Posterior vena cava (tissue), 2 donors: ENCODE results near the gene CARM1. TPM values are rescaled to one million over a fixed set of nuclear protein-coding genes. Genes with fewer than 3 reads are reported as not detected.
"Not testable (repeated sequence)": the region's sequence is repeated elsewhere in the genome, so short reads cannot be mapped to it uniquely, and the experiment has no call there.

Experiments used
- DNase-seq: peaks from one replicate; pipeline ENCODE4 v3.0.0-alpha.2; 2020; ENCODE audit warnings: low spot score
- intact Hi-C, 2 donors: fragments of 100-400 bp; cut with DNase I; formaldehyde crosslinking; loops; one replicate each; pipeline versions ENCODE4 v1.14.1 to v1.14.2; 2022 to 2023
- long read RNA-seq, 2 donors: library from polyadenylated mRNA; unstranded; transcript quantifications; one replicate each; pipeline ENCODE4 v2.0.0, GENCODE V29; 2020 to 2021
- total RNA-seq, 2 donors: library from RNA; stranded (reverse); fragmentation: NEBNext Ultra II Directional; extraction: Animal tissue kit (Norgen Biotek cat#: 25700); gene quantifications; one replicate each; pipeline ENCODE4 v1.2.1, GENCODE V29; 2021
- donor health status: DM: yes; HTN: yes; CAD: no.
- donor health status: DM: yes; HTN: yes; CAD: no.

Gene CARM1
- total RNA-seq = 10 to 100 TPM; 35.1 to 42.1 TPM
- long read RNA-seq, donor 1, transcript CARM1-202 (15 exons, 2,722 nt) = major isoform, 11 of 23 reads
- long read RNA-seq, donor 1, partial matches to known transcripts = 4 of 23 reads
- long read RNA-seq, donor 1, other reads (novel, unspliced or antisense) = 6 of 23 reads
- long read RNA-seq, donor 2, partial matches to known transcripts = 3 of 6 reads
- long read RNA-seq, donor 2, other reads (novel, unspliced or antisense) = 3 of 6 reads

DNA sequence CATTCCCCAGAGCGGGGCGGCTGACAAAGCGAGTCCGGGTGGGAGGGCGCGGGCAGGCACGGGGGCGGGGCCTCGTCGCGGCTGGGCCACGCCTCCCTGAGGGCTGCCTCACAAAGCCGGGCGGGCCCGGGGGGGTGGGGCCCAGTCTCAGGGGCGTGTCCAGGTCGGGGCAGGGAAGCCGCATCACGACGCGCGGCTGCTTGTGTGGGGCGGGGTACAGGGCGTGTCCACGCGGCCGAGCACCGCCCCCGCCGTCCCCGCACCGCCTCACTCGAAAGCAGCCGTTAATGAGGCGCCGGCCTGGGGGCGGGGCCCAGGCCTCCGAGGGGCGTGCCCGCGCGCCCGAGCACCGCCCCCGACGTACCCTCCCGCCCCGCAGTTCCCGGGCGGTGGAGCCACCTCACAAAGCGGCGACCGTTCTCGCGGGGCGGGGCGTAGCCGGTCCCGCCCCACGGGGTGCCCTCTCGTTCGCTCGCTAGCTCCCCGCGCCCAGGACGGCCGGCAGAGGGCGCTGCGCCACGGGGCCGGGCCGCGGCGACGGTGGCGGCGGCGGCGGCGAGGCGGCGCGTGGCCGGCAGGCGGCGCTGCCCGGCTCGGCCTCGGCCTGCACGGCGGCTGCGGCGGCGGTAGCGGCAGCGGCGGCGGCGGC is at the start of gene CARM1:
Gene CARM1, plus strand, starts transcription at position 599 of the 649 bp plus-strand sequence. CDS start 150 bp downstream, outside the sequence.
- DNase-seq = peak; percentile 100
- intact Hi-C loops = no loop called here

DNA sequence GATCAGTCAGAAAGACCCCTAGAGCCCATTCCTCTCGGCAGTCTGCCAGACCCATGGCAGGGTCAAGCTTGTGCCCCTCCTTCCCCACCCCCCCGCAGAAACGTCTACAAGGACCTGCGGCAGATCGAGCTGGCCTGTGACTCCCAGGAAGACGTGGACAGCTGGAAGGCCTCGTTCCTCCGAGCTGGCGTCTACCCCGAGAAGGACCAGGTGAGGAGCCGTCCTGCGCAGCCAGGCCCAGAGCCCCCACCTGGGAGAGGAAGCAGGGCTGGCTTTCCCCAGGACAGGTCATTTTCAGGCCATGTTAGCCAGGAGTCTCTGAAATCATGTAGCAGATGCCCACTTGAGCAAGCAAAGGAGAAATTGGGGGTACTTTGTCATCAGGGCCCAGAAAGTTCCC is 47.7 kb upstream of the CARM1 start:
- intact Hi-C loops = no loop called here
- no peak for DNase-seq

DNA sequence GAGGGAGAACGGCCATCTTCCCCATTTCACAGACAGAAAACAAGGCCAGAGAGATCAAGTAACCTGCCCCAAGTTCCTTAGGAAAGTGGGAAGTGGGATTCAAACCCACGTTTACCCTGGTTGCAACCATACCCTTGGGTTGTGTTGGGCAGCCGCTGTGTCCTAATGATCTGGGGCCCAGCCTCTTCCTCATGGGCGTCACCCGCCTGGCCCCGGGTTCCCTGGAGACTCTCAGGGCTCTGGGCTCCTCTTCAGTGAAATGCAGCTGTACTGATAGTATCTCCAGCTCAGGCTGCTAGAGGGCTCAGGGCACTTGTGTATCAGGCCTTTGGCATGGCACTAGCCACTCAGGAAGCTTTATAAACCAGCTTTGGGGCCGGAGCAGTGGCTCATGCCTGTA is 45.1 kb upstream of the CARM1 start:
- DNase-seq = no peak
- intact Hi-C loops = no loop called here

DNA sequence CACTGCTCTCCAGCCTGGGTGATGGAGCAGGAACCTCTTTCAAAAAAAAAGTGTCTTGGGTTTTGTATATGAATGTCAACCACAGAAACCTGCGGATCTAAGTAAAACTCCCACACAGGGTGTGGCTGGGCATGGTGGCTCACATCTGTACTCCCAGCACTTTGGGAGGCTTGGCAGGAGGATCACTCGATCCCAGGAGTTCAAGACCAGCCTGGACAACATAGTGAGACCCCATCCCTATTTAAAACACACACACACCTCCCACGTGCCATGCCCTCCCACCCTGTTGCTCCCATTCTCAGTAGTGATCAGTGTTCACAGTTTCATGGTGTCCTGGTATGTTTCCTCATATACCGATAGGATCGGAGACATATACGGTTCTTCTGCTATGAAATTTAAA is 44.5 kb upstream of the CARM1 start:
- intact Hi-C loops = no loop called here
- DNase-seq = no peak

DNA sequence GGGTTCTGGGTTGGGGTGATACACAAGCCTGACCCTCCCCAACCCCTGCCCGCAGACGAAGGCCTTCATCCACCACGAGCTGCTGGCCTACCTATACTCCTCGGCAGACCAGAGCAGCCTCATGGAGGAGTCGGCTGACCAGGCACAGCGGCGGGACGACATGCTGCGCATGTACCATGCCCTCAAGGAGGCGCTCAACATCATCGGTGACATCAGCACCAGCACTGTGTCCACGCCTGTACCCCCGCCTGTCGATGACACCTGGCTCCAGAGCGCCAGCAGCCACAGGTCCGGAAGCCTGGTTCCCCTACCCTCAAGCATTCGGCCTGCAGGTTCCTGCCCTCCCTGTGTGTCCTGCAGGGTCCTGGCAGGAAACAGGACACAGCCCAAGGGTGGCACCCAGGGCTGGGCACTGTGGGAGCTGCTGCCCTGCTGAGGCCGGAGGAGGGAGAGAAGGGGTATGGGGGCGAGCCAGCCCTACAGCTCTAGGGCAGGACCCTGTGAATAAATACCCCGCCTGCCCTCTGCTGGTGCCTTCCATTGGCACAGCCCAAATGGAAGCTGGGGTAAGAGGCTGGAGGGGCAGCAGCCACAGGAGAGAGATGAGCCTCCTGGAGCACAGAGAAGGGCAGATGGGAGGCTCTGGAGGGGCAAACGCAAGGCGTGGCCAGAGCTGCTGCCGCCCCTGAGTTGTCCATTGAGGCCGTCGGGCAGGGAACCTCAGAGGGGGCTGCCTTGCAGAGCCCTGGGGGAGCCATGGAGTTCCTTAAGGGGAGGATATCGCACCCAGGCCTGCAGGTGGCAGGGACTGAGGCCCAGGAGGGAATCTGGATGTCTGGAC is 42.2 kb upstream of the CARM1 start:
- no peak for DNase-seq
- intact Hi-C loops = no loop called here

DNA sequence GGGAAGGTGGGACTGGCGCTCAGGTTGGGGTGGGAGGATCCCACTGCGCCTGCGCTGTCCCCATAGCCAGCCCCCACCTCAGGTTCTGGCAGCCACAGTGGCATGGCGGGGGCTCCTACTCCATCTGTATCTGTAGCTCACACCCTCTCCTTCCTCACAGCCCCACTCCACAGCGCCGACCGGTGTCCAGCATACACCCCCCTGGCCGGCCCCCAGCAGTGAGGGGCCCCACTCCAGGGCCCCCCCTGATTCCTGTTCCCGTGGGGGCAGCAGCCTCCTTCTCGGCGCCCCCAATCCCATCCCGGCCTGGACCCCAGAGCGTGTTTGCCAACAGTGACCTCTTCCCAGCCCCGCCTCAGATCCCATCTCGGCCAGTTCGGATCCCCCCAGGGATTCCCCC is 41.4 kb upstream of the CARM1 start:
- DNase-seq = no peak

DNA sequence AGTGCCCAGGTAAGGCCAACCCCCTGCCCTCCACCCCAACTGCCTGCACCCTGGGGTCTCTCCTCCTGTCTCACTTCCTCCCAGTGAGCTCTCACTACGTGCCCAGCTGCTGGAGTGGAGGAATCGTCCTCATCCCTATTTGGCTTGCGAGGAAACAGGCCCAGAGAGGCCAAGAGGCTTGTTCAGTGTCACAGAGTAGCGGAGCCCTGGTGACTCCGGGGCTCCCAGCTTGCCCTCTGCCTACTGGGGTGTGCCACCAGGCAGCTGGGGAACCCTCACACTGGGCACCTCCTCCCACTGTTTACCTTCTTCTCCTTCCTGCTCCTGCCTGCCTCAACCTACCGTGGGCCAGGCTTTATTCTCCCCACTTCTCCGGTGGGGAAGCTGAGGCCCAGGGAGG is 41.0 kb upstream of the CARM1 start:
- no peak for DNase-seq
- intact Hi-C loops = no loop called here

More for the DNA sequence above, 41.4 kb upstream of the CARM1 start:
- intact Hi-C loops = no loop called here

DNA sequence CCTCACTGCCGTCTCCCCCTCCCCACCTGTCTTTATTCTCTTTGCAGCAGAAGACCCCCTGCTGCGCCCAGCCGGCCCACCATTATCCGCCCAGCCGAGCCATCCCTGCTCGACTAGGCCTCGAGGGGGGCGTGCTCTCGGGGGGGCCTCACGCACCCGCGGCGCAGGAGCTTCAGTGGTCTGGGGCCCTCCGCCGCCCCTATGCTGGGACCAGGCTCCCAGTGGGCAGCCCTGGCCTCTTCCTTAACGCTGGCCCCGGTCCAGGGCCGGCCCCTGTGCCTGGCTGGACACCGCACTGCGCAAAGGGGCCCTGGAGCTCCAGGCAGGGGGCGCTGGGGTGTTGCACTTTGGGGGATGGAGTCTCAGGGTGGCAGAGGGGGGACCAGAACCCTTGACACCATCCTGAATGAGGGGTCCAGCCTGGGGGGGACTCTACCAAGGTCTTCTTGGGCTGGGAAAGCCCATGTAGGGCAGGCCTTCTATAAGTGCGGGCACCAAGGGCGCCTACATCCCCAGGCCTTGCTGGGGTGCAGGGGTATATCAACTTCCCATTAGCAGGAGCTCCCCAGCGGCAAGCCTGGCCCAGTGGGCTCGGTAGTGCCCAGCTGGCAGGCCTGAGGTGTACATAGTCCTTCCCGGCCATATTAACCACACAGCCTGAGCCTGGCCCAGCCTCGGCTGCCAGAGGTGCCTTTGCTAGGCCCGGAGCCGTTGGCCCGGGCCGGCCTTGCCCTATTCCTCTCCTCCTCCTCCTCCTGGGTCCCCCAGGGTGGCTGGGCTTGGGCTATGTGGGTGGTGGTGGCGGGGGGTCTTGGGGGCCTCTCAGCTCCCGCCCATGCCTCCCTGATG is 40.2 kb upstream of the CARM1 start:
- no peak for DNase-seq
- intact Hi-C loops = no loop called here

DNA sequence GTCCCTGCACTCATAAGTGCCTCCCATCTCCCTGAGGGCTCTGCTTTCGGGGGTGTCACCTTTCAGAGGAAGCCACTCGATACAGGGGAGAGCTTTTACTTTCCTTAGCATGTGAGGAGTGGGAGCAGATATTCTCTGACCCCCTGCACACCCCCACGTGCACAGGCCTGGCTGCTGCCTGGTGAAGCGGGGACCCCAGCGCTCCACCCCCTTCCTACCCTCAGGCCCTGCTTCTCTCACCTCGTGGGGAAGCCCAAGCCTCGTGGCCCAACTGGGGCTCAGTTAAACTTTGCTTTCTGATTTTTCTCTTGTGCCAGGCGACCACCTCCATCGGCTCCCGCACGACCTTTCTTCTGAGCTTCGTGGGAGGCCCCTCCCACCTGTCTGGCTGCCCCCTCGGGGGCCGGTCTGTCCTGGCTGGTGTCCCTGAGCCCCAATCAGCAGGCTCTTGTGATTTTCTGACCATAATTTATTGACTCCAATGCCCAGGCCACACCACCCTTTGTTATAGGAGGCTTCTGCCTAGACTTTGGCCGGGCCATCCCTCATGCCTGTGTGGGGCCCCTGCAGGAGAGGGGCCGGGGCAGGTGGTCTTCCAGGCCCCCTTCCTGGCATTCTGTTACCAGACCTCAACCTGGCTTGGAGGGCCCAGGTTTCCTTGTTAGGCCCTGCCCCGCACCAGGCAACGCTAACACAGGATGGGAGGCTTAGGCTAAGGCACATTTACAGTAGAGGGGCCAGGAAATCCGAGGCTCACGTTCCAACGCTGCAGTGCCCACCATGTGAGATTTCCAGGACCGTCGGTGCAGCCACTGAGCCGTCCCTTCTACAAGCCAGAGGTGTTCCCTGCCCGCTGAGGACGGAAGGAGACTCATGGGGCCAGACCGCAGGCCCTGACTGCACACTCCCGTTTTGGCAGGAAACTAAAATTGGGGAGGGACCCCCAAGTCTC is 39.1 kb upstream of the CARM1 start:
- intact Hi-C loops = no loop called here
- DNase-seq = no peak

DNA sequence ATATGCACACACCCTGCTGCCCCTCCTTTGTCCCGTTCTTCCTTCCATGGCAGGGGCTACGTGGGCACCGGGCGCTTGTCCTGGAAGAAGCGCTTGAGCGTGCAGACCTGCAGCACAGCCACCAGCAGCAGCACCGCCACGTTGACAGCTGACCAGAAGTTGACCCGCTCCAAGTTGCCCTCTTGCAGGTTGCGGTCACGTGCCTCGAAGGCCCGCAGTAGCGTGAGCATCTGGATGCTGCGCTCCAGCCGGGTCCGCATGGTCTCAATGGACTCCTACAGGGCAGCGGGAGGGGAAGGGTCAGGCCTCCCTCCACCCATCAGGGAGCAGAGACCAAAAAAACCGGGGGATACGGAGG is 38.4 kb upstream of the CARM1 start:
- no peak for DNase-seq
- intact Hi-C loops = no loop called here

DNA sequence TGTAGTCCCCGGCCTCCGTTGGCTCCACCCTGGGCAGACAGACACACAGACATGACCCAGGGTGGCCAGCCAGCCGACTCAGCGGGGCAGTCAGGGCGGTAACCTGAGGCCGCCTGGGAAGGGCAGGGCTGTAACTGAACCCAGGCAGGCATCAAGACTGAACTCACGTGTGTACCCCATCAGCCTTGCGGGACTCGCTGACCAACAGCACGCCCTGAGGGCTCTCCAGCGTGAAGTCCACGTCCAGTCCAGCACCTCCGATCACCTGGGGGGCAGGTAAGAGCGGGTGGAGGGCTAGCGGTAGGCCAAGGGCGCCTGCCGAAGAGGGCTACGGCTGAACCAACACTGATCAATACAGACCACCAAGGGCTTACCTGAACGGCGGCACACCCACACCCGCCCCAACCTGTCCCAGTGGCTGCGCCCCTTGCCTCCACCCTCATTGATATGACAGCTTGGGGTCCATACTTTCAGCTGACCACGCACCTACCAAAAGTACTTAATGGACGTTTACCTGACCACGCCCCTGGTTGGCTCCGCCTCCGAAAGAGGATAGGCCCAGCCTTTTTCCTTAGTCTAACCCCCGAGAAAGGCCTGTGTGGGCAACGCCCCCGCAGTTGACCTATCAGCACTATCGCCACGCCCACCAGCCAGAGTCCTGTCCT is 36.1 kb upstream of the CARM1 start:
- intact Hi-C loops = no loop called here

DNA sequence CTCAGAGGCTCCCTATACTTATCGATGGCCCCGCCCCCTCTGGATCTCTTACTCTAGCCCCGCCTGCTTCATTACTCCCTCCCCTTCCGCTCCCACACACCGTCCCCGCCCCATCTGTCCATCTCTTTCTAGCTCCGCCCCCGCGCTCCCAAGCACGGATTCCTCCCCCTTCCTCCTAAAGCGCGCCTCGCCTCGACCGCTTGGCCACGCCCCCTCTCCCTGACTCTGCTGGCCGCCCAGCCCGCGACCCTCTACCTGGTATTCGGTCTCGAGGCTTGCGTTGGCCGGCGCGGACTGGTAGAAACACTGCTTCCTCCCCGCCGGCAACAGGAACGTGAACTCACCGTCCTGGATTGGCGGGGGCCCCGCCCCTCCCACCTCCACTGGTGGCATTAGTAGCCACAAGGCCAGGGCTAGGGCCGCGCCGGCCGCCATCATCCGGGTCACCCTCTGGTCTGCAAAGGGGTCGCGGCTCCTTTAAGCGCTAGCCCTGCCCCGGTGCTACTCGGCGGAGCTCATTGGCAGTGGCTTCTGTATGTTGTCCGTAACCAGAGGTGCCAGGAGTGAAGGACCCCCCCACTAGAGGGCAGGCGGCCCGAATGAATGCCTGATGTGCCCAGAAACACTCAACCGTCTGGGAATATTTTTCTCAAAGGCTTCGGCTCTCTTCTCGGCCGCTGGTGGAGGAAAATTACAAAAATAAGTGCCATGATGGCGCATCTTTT is 35.4 kb upstream of the CARM1 start, which contains the start of gene TMED1:
Gene TMED1, minus strand, starts transcription at position 459 of the 725 bp plus-strand sequence. Its CDS starts 21 bp downstream, at position 438.
- DNase-seq = peak; percentile 100
- intact Hi-C loops = no loop called here

More for the DNA sequence above, 36.1 kb upstream of the CARM1 start:
- DNase-seq = no peak

DNA sequence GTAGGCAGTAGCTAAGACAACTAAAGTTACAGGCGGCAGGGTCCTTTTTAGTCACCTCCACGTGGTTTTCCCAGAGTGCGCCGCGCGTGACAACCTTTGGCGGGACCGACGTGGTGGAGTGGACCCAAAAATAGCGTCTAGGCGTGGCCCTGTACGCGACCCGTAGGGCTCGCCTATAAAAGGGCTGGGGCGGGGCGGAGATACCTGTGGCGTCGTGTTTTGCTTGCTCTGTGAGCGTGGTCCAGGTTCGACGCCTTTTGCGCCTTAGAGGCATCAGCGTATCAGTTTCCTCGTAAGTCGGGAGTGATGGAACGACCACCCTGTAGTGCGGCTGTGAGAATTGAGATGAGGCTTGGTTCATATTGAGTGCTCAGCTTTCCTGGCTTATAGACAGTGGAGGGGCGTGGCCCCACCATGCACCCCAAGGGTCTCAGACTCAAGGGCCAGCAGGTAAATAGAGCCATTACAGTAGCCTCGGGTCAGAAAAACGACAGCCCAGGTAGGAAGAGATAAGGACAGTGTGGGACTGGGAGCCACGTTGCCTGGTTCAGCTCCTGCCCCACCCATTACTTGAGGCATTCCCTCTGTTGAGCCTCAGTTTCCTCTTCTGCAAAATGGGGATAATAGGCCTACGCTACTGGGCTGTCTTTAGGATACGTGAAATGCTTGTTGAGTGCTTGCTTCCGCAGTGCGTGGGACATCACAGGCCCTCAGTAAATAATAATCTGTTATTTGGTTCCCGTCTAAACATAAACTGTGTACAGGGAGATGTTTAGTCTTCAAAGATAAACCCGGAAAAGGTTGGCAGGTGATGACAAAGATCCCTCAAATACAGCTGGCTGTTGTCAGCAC is 34.6 kb upstream of the CARM1 start:
- intact Hi-C loops = no loop called here
- peak; percentile 95 for DNase-seq

DNA sequence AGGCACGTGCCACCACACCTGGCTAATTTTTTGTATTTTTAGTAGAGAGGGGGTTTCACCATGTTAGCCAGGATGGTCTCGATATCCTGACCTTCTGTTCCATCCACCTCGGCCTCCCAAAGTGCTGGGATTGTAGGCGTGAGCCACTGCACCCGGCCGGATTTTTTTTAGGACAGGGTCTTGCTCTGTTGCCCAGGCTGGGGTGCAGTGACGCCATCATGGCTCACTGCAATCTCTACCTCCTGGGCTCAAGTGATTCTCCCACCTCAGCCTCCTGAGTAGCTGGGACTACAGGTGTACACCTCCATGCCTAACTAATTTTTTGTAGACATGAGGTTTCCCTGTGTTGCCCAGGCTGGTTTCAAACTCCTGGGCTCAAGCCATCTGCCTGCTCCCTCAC is 33.7 kb upstream of the CARM1 start:
- intact Hi-C loops, DNase-seq: not testable (repeated sequence)

DNA sequence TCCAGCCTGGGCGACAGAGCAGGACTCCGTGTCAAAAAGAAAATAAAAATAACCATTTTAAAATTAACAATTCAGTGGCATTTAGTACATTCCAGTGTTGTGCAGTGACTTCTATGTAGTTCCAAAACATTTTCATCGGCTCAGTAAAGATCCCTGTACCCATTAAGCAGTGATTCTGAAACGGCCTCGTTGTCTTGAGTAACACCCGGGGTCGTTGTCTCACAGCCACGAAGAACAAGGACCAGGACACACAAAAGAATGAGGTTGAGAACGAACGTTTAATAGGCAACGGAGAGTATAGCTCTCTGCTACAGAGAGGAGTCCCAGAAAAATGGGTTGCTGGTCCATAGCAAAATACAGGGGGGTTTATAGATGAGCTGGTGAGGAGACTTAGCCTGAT is 33.0 kb upstream of the CARM1 start:
- intact Hi-C loops = no loop called here
- no peak for DNase-seq
